IPS-20b (cell line): ENCODE results near the gene RADIL.

Experiments used
- H3K27ac ChIP-seq: one replicate; pipeline ENCODE4 v1.5.1; 2013; ENCODE audit warnings: low read length
- H3K27me3 ChIP-seq: 2 replicates; pipeline ENCODE4 v1.6.1; 2013; ENCODE audit warnings: mild to moderate bottlenecking, low read length, inconsistent platforms; ENCODE audit not compliant: insufficient read depth
- H3K36me3 ChIP-seq: 2 replicates; pipeline ENCODE4 v1.6.1; 2013; ENCODE audit warnings: low read depth, mild to moderate bottlenecking, inconsistent platforms, low read length, moderate library complexity; ENCODE audit not compliant: insufficient read depth
- H3K4me1 ChIP-seq: 2 replicates; pipeline ENCODE4 v1.6.1; 2013; ENCODE audit warnings: mild to moderate bottlenecking, control low read depth, inconsistent platforms, low read length, moderate library complexity; ENCODE audit not compliant: insufficient read depth
- H3K4me3 ChIP-seq: 2 replicates; pipeline ENCODE4 v1.5.1; 2013; ENCODE audit warnings: mild to moderate bottlenecking, low read length, inconsistent platforms
- H3K9ac ChIP-seq: 2 replicates; pipeline ENCODE4 v1.6.1; 2013; ENCODE audit warnings: low read depth, mild to moderate bottlenecking, inconsistent platforms, low read length, moderate library complexity
- H3K9me3 ChIP-seq: 2 replicates; pipeline ENCODE4 v1.6.1; 2013; ENCODE audit warnings: mild to moderate bottlenecking, low read depth, low read length, inconsistent platforms; ENCODE audit not compliant: insufficient read depth

Gene RADIL

DNA sequence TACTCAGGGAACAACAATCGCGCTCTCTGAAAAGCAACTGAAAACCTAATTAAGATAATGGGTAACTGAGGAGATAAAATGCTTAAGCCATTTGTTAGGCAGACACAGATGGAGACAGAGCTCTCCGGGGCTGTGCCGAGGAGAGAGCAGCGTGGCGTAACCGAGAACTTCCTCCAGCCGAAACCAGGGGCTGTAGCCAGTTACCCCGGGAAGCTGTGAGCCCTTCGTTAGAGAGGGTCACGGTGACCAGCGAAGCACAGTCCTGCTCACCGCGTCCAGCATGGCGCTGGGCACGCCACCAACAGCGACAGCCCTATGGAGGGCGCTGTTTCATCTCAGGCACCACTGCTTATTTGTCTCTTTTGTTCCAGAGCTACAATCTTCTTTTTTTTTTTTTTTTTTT, 37.8 kb downstream of the RADIL start:
- Histone ChIP-seq H3K4me1 (no peaks in the 10 kb centered on the region), H3K27ac (no peak overlapping the region), H3K9me3 (no peaks in the 10 kb centered on the region), H3K36me3 (no peaks in the 10 kb centered on the region), H3K27me3 (no peaks in the 10 kb centered on the region; the same call in 1 of the 2 replicates), H3K9ac (peak overlapping the region; percentile 53), H3K4me3 (peak overlapping the region; percentile 45)

- no peak overlapping the region for H3K9ac ChIP-seq
- no peak overlapping the region for H3K27ac ChIP-seq
- no peaks in the 10 kb centered on the region; the same call in 1 of the 2 replicates for H3K27me3 ChIP-seq
- no peaks in the 10 kb centered on the region for H3K36me3 ChIP-seq
- no peaks in the 10 kb centered on the region for H3K4me1 ChIP-seq
- no peak overlapping the region for H3K4me3 ChIP-seq
- no peaks in the 10 kb centered on the region for H3K9me3 ChIP-seq
These were observed 41.0 kb downstream of the RADIL start for GRCh38 chr7:4842319-4843064.

DNA sequence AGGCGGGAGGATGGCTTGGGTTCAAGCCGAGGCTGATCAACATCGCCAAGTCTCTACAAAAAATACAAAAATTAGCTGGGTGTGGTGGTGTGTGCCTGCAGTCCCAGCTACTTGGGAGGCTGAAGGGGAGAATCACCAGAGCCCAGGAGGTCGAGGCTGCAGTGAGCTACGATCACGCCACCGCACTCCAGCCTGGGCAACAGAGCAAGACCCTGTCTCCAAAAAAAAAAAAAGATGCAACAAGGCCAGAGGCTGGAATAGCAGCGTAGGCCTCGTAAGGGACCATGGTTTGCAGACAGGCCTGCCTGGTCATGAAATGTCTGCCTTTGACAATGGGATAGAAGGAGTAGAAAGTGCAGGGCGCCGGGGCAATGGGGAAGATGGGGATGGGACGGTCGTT, 41.7 kb downstream of the RADIL start:
- Histone ChIP-seq H3K4me3 (no peak overlapping the region), H3K27ac (no peak overlapping the region), H3K4me1 (no peaks in the 10 kb centered on the region), H3K9me3 (no peaks in the 10 kb centered on the region), H3K9ac (no peak overlapping the region), H3K36me3 (no peaks in the 10 kb centered on the region), H3K27me3 (no peaks in the 10 kb centered on the region; the same call in 1 of the 2 replicates)

- Histone ChIP-seq H3K27me3 (no peaks in the 10 kb centered on the region; the same call in 1 of the 2 replicates), H3K9me3 (no peaks in the 10 kb centered on the region), H3K36me3 (no peaks in the 10 kb centered on the region), H3K4me3 (no peak overlapping the region), H3K9ac (no peak overlapping the region), H3K27ac (no peak overlapping the region), H3K4me1 (no peaks in the 10 kb centered on the region)
These were observed 42.3 kb downstream of the RADIL start for GRCh38 chr7:4841007-4841784.

DNA sequence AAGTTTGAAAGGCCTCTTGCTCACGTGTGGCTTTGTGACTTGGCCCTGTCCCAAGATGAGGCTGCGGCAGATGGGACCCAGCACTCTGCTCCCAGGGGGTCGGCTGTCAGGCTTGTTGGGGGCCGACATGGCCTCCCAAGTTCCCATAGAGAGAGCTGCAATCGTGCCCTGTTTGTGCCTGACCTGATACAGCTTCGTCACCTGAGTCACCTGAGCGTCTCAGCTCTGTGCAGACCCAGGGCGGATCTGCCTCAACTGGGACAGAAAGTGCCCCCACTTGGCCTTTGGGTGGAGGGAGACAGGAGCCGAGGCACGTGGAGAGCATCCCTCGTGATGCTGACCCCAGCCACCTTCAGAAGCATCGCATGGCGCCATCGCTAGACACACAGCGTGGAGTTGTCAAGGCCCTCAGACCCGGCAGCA, 43.4 kb downstream of the RADIL start:
- H3K4me1 ChIP-seq, result no peaks in the 10 kb centered on the region
- H3K36me3 ChIP-seq, result no peaks in the 10 kb centered on the region
- no peak overlapping the region for H3K27ac ChIP-seq
- H3K9ac ChIP-seq, result no peak overlapping the region
- H3K9me3 ChIP-seq, result no peaks in the 10 kb centered on the region
- no peaks in the 10 kb centered on the region for H3K27me3 ChIP-seq
- no peak overlapping the region for H3K4me3 ChIP-seq

- no peaks in the 10 kb centered on the region for H3K27me3 ChIP-seq
- H3K9me3 ChIP-seq, result no peaks in the 10 kb centered on the region
- no peak overlapping the region for H3K4me3 ChIP-seq
- no peak overlapping the region for H3K9ac ChIP-seq
- H3K36me3 ChIP-seq, result no peaks in the 10 kb centered on the region
- no peak overlapping the region for H3K27ac ChIP-seq
- H3K4me1 ChIP-seq, result no peaks in the 10 kb centered on the region
These were observed 44.7 kb downstream of the RADIL start for GRCh38 chr7:4838626-4839334.

DNA sequence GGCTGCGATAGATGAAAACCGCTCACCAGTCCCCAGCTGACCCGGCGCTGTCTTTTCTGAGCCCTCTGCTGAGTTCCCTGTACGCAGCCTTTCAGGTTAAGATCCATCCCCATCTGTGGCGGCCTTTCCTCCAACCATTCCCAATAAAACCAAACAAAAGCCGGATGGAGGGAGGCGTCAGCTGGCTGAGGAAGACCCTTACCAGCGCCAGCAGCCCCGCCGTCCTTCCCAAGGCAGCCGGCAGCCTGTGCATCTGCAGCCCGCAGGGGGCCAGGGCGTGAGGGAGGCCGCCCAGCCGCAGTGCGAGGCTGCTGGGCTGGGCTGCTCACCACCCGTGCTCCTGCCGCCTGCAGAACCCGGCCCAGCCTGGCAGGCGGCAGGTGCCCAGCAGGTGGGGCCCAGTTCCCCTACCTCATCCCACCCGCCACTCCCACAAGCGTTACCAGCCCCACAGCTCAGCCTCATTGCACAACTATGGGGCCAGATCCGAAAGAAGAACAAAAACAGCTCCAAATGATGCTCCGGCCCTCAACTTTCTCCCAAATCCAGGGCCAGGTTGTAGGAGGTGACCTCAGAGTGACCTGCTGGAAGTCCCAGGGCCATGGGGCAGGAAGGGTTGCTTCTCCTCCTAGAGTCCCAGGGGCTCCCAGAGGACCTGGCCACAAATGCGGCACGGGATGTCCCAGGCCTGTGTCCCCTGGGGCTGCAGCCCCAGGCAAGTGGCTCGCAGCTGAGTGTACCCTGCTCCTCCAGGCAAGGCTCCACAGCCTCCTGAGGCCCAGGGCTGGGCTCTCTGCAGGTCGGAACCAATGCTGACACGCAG, 45.5 kb downstream of the RADIL start:
- Histone ChIP-seq H3K9ac (no peak overlapping the region), H3K27ac (no peak overlapping the region), H3K27me3 (no peaks in the 10 kb centered on the region), H3K4me1 (no peaks in the 10 kb centered on the region), H3K4me3 (no peak overlapping the region), H3K9me3 (no peaks in the 10 kb centered on the region), H3K36me3 (no peaks in the 10 kb centered on the region)

DNA sequence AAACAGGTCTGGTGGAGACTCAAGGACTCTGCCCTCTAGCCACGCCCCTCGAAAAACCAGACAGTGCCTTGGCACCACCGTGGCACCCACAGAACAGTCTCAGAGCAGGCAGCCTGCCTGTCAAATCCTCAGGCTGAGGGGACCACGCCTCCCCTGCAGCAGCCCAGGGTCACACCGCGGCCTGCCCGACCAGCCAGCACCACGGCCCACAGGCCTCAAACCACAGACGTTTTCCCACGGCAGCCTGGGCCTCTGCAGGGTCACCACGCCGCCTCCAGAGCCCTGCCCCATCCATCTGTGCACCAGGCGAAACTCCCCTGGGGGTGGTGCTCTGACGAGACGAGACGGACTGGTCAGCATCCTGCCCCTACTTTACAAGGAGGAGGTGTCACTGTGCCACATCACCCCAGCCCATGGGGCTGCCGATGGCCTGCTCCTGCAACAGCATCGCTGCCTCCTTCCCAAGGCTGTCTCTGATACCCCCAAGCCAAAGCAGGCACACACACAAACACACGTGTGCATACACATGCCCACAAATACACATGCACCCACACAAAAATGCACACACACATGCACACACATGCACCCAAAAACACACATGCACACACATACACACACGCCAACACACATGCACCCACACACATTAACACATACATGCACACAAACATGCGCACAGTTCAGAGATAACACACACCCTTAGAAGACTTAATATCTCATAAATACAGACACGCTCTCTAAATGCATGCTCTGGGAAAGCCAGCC, 46.3 kb downstream of the RADIL start:
- Histone ChIP-seq H3K9me3 (no peaks in the 10 kb centered on the region), H3K27me3 (no peaks in the 10 kb centered on the region), H3K9ac (no peak overlapping the region), H3K4me1 (no peaks in the 10 kb centered on the region), H3K4me3 (no peak overlapping the region), H3K36me3 (no peaks in the 10 kb centered on the region), H3K27ac (no peak overlapping the region)

DNA sequence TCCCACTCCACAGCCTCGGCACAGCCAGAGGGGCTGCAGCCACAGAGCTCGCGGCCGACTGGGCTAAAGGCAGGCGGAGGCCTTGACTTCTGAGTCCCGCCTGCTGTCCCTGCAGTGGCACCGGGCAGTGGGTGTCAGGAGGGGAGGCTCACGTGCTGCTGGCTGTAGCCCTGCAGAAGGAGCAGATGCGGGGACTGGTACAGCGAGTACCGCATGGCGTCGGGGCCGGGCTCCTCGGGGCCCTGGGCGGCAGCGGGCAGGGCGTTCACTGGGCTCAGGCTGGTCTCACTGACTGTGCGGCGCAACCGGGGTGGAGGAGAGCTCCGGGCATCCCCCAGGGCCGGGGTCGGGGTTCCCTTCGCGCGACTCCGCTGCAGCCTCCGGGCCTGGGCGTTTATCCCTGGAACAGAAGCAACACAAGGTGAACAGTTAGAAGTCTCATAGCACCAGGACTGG, 47.3 kb downstream of the RADIL start:
- Histone ChIP-seq H3K4me1 (no peaks in the 10 kb centered on the region), H3K9ac (no peak overlapping the region), H3K9me3 (no peaks in the 10 kb centered on the region), H3K36me3 (no peaks in the 10 kb centered on the region), H3K27me3 (no peaks in the 10 kb centered on the region), H3K4me3 (no peak overlapping the region), H3K27ac (no peak overlapping the region)

- Histone ChIP-seq H3K9me3 (no peaks in the 10 kb centered on the region), H3K9ac (no peak overlapping the region), H3K4me3 (no peak overlapping the region), H3K27ac (no peak overlapping the region), H3K4me1 (no peaks in the 10 kb centered on the region), H3K36me3 (no peaks in the 10 kb centered on the region), H3K27me3 (no peaks in the 10 kb centered on the region)
These were observed 47.9 kb downstream of the RADIL start for GRCh38 chr7:4835398-4836205.
